PFSK-1 (cell line): ENCODE data around the gene MEGF9.

Source experiments
- FOXP2 ChIP-seq: optimal IDR thresholded peaks from 2 replicates; pipeline ENCODE3; 2011; ENCODE audit warnings: borderline replicate concordance, control low read depth, inconsistent platforms; ENCODE audit not compliant: insufficient read depth; ENCODE audit errors: extremely low read length, extremely low read depth
- POLR2AphosphoS5 ChIP-seq: IDR thresholded peaks from 2 replicates; pipeline ENCODE4 v1.6.1; 2012; ENCODE audit warnings: low read depth, mild to moderate bottlenecking, control low read depth, low read length, moderate library complexity
- SIN3A ChIP-seq: IDR thresholded peaks from 2 replicates; pipeline ENCODE4 v1.6.1; 2012; ENCODE audit warnings: mild to moderate bottlenecking, low read length, moderate library complexity, borderline replicate concordance; ENCODE audit not compliant: insufficient read depth
- TAF1 ChIP-seq: IDR thresholded peaks from 2 replicates; pipeline ENCODE4 v1.6.1; 2012; ENCODE audit warnings: low read length, control low read depth, borderline replicate concordance; ENCODE audit not compliant: insufficient read depth
- TF ChIP-seq, protein P1 (sequence below), 2 experiments: IDR thresholded peaks; 2 replicates each; pipeline versions ENCODE4 v1.6.1 to v1.8.0; 2011 to 2012; ENCODE audit warnings: low read depth in 2 of 2, low read length in 2 of 2, control low read depth in 1 of 2, inconsistent platforms in 1 of 2, mild to moderate bottlenecking in 1 of 2, moderate library complexity in 1 of 2; ENCODE audit not compliant: insufficient read depth in 1 of 2

Gene MEGF9

GRCh38 chr9:120689860-120690259 is 24.4 kb downstream of the MEGF9 start:
- TF ChIP-seq, protein P1, sequence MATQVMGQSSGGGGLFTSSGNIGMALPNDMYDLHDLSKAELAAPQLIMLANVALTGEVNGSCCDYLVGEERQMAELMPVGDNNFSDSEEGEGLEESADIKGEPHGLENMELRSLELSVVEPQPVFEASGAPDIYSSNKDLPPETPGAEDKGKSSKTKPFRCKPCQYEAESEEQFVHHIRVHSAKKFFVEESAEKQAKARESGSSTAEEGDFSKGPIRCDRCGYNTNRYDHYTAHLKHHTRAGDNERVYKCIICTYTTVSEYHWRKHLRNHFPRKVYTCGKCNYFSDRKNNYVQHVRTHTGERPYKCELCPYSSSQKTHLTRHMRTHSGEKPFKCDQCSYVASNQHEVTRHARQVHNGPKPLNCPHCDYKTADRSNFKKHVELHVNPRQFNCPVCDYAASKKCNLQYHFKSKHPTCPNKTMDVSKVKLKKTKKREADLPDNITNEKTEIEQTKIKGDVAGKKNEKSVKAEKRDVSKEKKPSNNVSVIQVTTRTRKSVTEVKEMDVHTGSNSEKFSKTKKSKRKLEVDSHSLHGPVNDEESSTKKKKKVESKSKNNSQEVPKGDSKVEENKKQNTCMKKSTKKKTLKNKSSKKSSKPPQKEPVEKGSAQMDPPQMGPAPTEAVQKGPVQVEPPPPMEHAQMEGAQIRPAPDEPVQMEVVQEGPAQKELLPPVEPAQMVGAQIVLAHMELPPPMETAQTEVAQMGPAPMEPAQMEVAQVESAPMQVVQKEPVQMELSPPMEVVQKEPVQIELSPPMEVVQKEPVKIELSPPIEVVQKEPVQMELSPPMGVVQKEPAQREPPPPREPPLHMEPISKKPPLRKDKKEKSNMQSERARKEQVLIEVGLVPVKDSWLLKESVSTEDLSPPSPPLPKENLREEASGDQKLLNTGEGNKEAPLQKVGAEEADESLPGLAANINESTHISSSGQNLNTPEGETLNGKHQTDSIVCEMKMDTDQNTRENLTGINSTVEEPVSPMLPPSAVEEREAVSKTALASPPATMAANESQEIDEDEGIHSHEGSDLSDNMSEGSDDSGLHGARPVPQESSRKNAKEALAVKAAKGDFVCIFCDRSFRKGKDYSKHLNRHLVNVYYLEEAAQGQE (IDR thresholded peaks at IDR 0.05; ENCODE audit: insufficient read depth in 1 of 2, low read depth in 2 of 2, low read length in 2 of 2), result no peak
- no peak for TF ChIP-seq SIN3A
- TF ChIP-seq FOXP2, result no peak
- TF ChIP-seq POLR2AphosphoS5, result no peak
- no peak for TF ChIP-seq TAF1

GRCh38 chr9:120688758-120689157 is 25.5 kb downstream of the MEGF9 start:
- TF ChIP-seq SIN3A (no peak), FOXP2 (no peak), POLR2AphosphoS5 (no peak), TAF1 (no peak)
- TF ChIP-seq, protein P1 (IDR thresholded peaks at IDR 0.05; ENCODE audit: insufficient read depth in 1 of 2, low read depth in 2 of 2, low read length in 2 of 2), result no peak

- TF ChIP-seq, protein P1 (IDR thresholded peaks at IDR 0.05; ENCODE audit: insufficient read depth in 1 of 2, low read depth in 2 of 2, low read length in 2 of 2), result no peak
- no peak for TF ChIP-seq POLR2AphosphoS5
- TF ChIP-seq SIN3A, result no peak
- no peak for TF ChIP-seq TAF1
These were observed 31.1 kb downstream of the MEGF9 start for GRCh38 chr9:120683150-120683549.

DNA sequence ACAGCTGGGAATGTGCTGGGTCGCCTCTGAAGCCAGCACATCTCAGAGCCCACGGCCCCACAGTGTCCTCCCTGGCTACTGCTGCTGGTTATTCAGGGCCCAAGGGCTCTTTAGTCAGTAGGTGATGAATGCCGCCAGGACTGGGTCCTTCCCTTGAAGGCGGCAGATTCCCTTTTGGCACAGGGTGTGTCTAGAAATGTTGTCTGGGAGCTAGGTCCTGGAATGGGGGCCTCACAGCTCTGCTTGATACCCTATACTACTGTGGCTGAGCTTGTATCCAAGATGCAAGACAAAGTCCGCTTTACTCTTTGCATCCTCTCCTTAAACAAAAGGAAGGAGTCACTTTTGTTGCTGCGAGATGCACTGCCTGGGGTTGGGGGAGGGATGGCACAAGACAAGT is 33.1 kb downstream of the MEGF9 start:
- TF ChIP-seq SIN3A, result no peak
- no peak for TF ChIP-seq POLR2AphosphoS5
- TF ChIP-seq FOXP2, result no peak
- no peak for TF ChIP-seq TAF1
- TF ChIP-seq, protein P1 (IDR thresholded peaks at IDR 0.05; ENCODE audit: insufficient read depth in 1 of 2, low read depth in 2 of 2, low read length in 2 of 2), result no peak

DNA sequence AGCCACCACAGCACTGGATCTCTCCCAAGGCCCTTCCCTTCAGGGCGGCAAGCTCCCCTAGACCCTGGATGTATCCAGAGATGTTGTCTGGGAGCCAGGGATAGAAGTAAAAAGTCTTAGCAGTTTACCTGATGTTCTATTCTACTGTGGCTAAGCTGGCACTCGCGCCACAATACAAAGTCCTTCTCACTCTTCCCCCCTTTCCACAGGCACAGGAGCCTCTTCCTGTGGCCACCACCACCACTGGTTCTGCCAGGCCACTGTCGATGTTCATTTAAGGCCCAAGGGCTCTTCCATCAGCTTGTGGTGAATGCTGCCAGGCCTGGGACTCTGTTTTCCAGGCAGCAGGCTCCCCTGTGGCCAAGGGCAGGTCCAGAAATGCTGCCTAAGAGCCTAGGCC is 33.7 kb downstream of the MEGF9 start:
- TF ChIP-seq TAF1, result no peak
- no peak for TF ChIP-seq POLR2AphosphoS5
- TF ChIP-seq SIN3A, result no peak
- no peak for TF ChIP-seq FOXP2
- TF ChIP-seq, protein P1 (IDR thresholded peaks at IDR 0.05; ENCODE audit: insufficient read depth in 1 of 2, low read depth in 2 of 2, low read length in 2 of 2), result no peak
